OCI-LY1 (cell line): ENCODE data around the gene JPH3.

Source experiments
- CTCF ChIP-seq: fragments of 200-600 bp; sonication (generic), shearing (Covaris generic); IDR thresholded peaks from 2 replicates; pipeline ENCODE4 v1.5.1; 2017; ENCODE audit warnings: mild to moderate bottlenecking, antibody characterized with exemption, low read length, moderate library complexity, mixed read lengths
- EZH2 ChIP-seq: fragments of 200-600 bp; sonication (generic), shearing (Covaris generic); IDR thresholded peaks from 2 replicates; pipeline ENCODE4 v1.8.0; 2017; ENCODE audit warnings: borderline replicate concordance, mixed run types, mild to moderate bottlenecking, antibody characterized with exemption, low read length, moderate library complexity, mixed read lengths

DNA sequence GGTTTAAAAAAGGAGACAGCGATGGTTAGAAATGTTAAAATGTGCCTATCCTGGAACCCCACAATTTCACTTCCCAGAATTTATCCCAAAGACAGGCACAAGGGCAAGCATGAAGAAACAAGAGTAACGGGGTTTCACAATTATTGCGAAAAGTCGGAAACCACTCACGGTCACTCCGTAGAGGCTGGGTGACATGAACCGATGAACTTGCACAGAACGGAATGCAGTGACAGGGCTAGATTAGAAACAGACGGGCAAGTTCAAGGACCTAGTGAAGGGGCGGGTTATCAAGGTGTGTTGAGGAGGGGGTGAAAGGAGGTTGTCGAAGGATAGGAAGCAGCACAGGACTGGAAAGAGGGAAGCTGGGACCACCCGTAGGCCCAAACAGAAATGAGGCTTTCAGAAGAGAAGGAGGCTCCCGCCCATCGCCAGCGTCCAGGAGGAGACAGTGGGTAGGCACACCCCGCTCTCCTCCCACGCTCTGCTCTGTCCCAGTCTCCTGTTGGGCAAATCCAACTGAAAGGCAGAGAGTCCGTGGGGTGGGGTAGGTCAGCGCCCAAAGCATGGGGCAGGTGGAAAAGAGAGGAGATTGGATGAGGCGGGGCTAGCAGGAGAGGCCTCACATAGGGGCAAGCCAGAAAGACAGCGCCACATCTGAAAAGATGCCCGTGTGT is 47.4 kb upstream of the JPH3 start:
- TF ChIP-seq CTCF: no peak
- no peak for TF ChIP-seq EZH2
